ENCODE measurements around the gene AFF1.

DNA sequence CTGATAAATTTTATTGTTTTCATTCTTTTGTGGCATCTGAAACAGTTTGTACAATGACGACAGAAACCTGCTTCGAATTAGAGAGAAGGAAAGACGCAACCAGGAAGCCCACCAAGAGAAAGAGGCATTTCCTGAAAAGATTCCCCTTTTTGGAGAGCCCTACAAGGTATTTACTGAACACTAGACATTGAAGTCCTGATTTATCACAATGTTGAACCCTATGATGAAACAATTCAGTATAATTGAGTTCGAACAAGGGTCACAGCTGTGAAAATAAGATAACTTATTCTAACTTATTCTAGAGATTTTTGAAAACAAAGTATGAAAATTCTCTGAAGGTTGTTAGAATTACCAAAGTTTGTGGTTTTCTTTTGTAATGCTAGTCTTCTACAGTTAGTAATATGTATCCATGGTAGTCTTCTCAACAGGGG lies 111.3 kb downstream of the AFF1 start:
- no peak for TF ChIP-seq CTCF (conservative IDR thresholded peaks at IDR 0.05 in 1 of 2, IDR thresholded peaks at IDR 0.05 in 1 of 2; ENCODE audit: low read depth in 1 of 2, low read length in 2 of 2)
- TF ChIP-seq EZH2 (IDR thresholded peaks at IDR 0.05; ENCODE audit: low read length, missing control alignments): no peak
